ENCODE measurements around the gene PALS1. TPM values are rescaled to one million over a fixed set of nuclear protein-coding genes. Genes with fewer than 3 reads are reported as not detected.

PALS1 gene
- total RNA-seq, 2 donors from 2014 or later: 26.0 to 29.6 TPM

DNA sequence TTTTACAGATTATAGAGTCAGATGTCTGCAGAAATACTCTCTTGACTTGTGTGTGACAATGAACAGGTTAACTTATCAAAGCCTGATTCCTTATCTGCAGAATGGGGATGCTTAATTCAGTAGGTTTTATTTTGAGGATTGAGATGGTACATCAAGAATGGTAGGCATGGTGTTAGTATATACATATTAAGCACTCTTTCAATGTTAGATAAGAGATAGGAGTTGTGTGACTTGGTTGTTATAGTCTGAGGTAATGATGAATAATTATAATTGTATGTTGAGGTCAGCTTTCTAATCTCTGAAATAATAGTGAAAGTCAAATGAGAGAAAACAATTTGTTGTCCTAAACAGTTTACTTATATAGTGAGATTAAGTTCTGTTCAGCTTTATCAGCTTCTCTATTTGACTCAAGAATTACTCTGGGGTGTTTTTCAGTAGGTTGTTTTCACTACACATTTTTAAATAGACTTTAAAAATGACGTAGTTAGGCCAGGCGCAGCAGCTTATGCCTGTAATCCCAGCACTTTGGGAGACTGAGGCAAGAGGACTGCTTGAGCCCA, 11.9 kb downstream of the PALS1 start:
- no peak for DNase-seq
- TF ChIP-seq, protein P1, sequence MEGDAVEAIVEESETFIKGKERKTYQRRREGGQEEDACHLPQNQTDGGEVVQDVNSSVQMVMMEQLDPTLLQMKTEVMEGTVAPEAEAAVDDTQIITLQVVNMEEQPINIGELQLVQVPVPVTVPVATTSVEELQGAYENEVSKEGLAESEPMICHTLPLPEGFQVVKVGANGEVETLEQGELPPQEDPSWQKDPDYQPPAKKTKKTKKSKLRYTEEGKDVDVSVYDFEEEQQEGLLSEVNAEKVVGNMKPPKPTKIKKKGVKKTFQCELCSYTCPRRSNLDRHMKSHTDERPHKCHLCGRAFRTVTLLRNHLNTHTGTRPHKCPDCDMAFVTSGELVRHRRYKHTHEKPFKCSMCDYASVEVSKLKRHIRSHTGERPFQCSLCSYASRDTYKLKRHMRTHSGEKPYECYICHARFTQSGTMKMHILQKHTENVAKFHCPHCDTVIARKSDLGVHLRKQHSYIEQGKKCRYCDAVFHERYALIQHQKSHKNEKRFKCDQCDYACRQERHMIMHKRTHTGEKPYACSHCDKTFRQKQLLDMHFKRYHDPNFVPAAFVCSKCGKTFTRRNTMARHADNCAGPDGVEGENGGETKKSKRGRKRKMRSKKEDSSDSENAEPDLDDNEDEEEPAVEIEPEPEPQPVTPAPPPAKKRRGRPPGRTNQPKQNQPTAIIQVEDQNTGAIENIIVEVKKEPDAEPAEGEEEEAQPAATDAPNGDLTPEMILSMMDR (conservative IDR thresholded peaks at IDR 0.05): no peak

DNA sequence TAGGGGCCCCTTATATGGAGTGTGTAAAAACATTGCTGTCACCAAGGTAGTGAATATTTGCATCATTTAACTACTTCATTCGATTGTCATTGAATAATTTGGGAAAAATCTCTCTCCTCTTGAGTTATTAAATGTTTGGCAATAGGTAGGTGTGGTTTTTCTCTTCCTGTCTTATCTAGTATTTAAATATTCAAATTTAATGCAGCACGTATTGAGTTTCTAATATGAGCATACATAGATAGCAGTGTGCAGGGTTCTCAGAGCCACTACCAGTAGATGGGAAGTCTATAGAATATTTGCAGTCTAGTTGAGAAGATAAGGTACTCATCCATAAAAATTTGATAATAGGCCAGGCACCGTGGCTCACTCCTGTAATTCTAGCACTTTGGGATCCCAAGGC, 16.7 kb downstream of the PALS1 start:
- no peak overlapping the region for H3K9ac ChIP-seq (ENCODE audit: extremely low read depth, low read length, poor library complexity, severe bottlenecking)
- H3K27ac ChIP-seq (ENCODE audit: low read depth, low read length): no peak overlapping the region
- TF ChIP-seq, protein P1 (conservative IDR thresholded peaks at IDR 0.05): no peak
- H3K4me1 ChIP-seq (ENCODE audit: control insufficient read depth, insufficient read depth, low read length): no peaks in the 10 kb centered on the region
- WGBS, 2 experiments (ENCODE audit: insufficient coverage in 1 of 2, insufficient read length in 1 of 2): 92 to 100% methylated on average over 1 to 3 of the region's 3 CpGs
- H3K27me3 Mint-ChIP-seq (ENCODE audit: insufficient read depth): no peaks in the 10 kb centered on the region
- no peak for DNase-seq
- H3K36me3 ChIP-seq (ENCODE audit: control insufficient read depth, insufficient read depth, low read length): peaks cover 4% of the 10 kb centered on the region
- no peaks in the 10 kb centered on the region for H3K9me3 ChIP-seq (ENCODE audit: control insufficient read depth, low read length)
- H3K27me3 ChIP-seq (ENCODE audit: control insufficient read depth, insufficient read depth, low read length, poor library complexity, severe bottlenecking): no peaks in the 10 kb centered on the region
- peaks cover 3% of the 10 kb centered on the region for H3K36me3 Mint-ChIP-seq (ENCODE audit: low read depth)
- no peak overlapping the region for H3K4me3 Mint-ChIP-seq
- no peak overlapping the region for H3K27ac Mint-ChIP-seq
- H3K4me1 Mint-ChIP-seq: peaks cover 25% of the 10 kb centered on the region
- H3K9me3 Mint-ChIP-seq: no peaks in the 10 kb centered on the region
- no peak overlapping the region for H3K4me3 ChIP-seq (ENCODE audit: low read length)

More for the DNA sequence above, 11.9 kb downstream of the PALS1 start:
- H3K4me1 ChIP-seq (ENCODE audit: control insufficient read depth, insufficient read depth, low read length): peaks cover 4% of the 10 kb centered on the region
- Mint-ChIP-seq H3K36me3 (ENCODE audit: low read depth) (peaks cover 3% of the 10 kb centered on the region), H3K9me3 (no peaks in the 10 kb centered on the region), H3K27me3 (ENCODE audit: insufficient read depth) (no peaks in the 10 kb centered on the region), H3K27ac (no peak overlapping the region), H3K4me1 (peaks cover 18% of the 10 kb centered on the region), H3K4me3 (no peak overlapping the region)
- no peaks in the 10 kb centered on the region for H3K9me3 ChIP-seq (ENCODE audit: control insufficient read depth, low read length)
- H3K9ac ChIP-seq (ENCODE audit: extremely low read depth, low read length, poor library complexity, severe bottlenecking): no peak overlapping the region
- no peak overlapping the region for H3K4me3 ChIP-seq (ENCODE audit: low read length)
- peaks cover 4% of the 10 kb centered on the region for H3K36me3 ChIP-seq (ENCODE audit: control insufficient read depth, insufficient read depth, low read length)
- 85 to 98% methylated on average over 2 of the region's 2 CpGs for WGBS, 2 experiments (ENCODE audit: insufficient coverage in 1 of 2, insufficient read length in 1 of 2)
- no peak overlapping the region for H3K27ac ChIP-seq (ENCODE audit: low read depth, low read length)
- no peaks in the 10 kb centered on the region for H3K27me3 ChIP-seq (ENCODE audit: control insufficient read depth, insufficient read depth, low read length, poor library complexity, severe bottlenecking)

DNA sequence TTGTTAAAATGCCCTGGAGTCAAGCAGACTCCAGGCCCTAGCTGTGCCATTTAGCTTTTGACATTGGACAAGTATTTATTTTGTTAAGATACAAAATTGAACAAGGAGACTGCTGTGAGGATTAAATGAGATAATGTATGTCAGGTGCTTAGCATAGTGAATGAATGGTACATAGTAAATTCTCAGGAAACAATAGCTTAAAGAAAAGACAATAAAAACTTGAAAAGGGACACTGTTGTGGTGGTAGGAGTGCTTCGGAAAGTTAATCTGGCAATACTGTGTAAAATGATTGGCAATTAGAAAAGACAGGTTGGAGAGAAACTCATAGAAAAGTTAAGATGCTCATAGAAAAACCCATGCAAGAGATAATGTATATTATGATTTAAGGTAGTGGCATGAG, 19.7 kb downstream of the PALS1 start:
- Mint-ChIP-seq H3K9me3 (no peaks in the 10 kb centered on the region), H3K36me3 (ENCODE audit: low read depth) (no peaks in the 10 kb centered on the region), H3K27me3 (ENCODE audit: insufficient read depth) (no peaks in the 10 kb centered on the region), H3K4me3 (no peak overlapping the region), H3K27ac (no peak overlapping the region), H3K4me1 (peaks cover 28% of the 10 kb centered on the region)
- WGBS, 2 experiments (ENCODE audit: insufficient coverage in 1 of 2, insufficient read length in 1 of 2): 82 to 89% methylated on average over 1 of the region's 1 CpG
- Histone ChIP-seq H3K27ac (ENCODE audit: low read depth, low read length) (no peak overlapping the region), H3K4me3 (ENCODE audit: low read length) (no peak overlapping the region), H3K9ac (ENCODE audit: extremely low read depth, low read length, poor library complexity, severe bottlenecking) (no peak overlapping the region), H3K36me3 (ENCODE audit: control insufficient read depth, insufficient read depth, low read length) (no peaks in the 10 kb centered on the region), H3K27me3 (ENCODE audit: control insufficient read depth, insufficient read depth, low read length, poor library complexity, severe bottlenecking) (no peaks in the 10 kb centered on the region), H3K4me1 (ENCODE audit: control insufficient read depth, insufficient read depth, low read length) (no peaks in the 10 kb centered on the region), H3K9me3 (ENCODE audit: control insufficient read depth, low read length) (no peaks in the 10 kb centered on the region)
- TF ChIP-seq, protein P1 (conservative IDR thresholded peaks at IDR 0.05): no peak
- DNase-seq: no peak
